HG03280 (cell line): ENCODE results near the gene RBM39.
"Not testable (repeated sequence)": the region's sequence is repeated elsewhere in the genome, so short reads cannot be mapped to it uniquely, and the experiment has no call there.

Experiments
- ATAC-seq: cut with Tn5 transposase; IDR thresholded peaks from one replicate; pipeline ENCODE4 v1.9.1; 2021; ENCODE audit warnings: mild to moderate bottlenecking, moderate library complexity; ENCODE audit not compliant: unreplicated experiment

Gene RBM39

DNA sequence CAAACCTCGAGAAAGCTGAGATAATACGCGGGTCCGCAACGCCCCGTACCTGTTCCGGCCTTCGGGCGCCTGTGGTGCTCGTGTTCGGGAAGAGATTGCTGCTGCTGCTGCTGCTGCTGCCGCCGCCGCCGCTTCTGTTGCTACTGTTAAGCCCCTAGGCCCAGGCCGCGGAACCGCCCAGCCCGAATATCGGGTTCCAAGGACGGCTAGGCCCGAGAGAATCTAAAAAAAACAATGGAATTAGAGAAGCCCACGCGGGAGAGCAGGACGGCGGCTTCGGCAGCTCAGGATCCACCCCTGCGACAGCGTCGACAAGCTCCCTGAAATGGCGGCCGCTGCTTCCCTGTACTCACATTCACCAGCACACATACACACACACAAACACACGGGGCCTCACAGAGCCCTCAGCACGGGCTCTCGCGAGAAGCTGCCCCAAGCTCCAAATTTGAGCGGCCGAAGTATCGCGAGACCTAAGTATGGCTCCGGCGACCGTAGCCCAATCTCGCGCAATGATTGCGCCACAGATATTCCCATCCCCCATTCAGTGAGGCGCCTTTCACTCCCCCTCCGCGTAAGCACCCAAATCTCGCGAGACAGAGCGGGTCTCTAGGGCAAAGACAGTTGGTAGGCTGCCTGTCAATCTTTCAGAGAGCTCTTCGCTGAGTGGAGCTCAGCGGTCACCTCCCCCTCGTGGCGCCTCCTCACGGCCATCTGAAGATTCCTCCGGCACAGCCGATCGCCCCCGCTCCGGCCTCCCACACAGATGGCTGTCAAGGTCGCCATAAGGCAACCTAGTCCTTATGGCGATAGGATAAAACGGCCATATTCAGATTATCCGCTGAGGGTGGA is at the start of gene RBM39:
Gene RBM39 (minus strand): TSS at position 369 of the 849 bp plus-strand sequence. CDS start 1,386 bp downstream, outside the sequence.
- peak; percentile 86 for ATAC-seq

DNA sequence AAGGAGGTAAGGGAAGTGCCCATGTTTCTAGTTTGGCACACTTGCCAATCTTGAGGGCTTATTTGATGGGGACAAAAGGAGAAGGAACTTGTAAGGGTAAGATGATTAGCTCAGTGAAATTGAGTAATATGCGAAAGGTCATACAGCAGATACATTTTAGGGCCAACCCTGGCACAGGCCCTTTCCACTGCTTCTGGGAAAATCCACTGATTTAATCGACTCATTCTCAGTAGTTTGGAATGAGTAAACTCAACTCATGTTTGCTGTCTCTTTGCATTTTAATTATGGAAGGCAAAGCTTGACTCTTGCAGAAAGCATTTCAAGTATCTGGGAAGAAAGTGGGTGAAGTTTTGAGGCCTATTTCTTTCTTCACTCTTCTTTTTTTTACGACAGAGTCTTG is 49.8 kb upstream of the RBM39 start:
- ATAC-seq, result no peak

DNA sequence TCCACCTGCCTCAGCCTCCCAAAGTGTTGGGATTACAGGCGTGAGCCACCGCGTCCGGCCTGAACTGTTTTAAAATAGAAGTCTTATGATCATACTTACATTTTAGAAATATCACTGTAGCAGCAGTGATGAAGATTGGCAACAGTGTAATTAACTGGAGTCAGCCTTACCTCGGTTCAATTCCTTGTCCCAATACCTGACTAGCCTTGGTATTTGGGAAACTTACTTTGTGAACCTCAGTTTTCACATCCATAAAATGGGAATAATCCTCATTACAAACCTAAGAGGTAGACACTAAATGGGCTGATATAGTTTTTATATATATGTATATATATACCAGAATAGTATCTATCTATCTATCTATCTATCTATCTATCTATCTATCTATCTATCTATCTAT is 49.0 kb upstream of the RBM39 start:
- ATAC-seq, result no peak

- ATAC-seq, result no peak
Observed at GRCh38 chr20:35788796-35789195, 46.7 kb upstream of the RBM39 start.

DNA sequence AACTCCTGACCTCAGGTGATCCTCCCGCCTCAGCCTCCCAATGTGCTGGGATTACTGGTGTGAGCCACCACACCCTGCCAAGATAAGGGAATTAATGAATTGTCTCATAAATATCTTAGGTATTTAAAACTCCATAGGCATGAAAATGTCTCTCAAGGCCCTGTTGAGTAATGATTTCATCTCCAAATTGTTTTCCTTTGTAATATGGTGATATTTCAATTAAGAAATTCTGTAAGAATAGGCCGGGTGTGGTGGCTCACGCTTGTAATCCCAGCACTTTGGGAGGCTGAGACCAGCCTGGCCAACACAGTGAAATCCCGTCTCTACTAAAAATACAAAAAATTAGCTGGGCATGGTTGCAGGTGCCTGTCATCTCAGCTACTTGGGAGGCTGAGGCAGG is 43.5 kb upstream of the RBM39 start:
- not testable (repeated sequence) for ATAC-seq

DNA sequence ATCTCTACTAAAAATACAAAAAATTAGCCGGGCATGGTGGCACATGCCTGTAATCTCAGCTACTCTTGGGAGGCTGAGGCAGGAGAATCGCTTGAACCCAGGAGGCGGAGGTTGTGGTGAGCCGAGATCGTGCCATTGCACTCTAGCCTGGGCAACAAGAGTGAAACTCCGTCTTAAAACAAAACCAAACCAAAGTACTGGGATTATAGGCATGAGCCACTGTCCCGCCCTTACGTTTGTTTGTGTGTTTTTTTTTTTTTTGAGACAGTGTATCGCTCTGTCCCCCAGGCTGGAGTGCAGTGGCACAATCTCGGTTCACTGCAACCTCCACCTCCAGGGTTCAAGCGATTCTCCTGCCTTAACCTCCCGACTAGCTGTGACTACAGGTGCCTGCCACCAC is 41.8 kb upstream of the RBM39 start:
- not testable (repeated sequence) for ATAC-seq

DNA sequence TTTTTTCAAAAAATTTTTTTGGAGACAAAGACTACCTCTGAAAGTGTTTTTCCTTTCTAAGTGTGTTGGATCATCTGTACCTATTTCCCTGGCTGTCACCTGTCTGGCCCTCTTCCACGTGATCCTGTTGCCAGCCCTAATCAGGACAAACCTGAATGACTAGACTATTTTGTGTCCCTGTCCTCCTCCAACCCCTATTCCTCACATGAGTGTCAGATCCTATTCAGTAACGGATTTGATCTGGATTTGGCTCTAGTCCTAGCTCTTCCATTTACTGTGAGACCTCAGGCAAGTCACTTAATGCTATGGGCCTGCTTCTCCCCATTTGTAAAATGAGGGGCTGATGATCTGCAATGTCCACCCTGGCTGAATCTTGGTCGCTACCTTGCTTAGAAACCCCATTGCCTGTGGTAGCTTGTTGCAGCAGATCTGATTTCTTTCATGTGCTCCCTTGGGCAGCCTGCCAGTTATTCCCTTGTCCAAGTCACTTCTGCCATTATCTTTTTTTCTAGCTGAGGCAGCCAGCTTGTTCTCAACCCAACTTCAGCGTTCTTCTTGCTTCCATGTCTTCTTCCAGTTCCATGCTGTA is 34.5 kb upstream of the RBM39 start:
- ATAC-seq, result no peak

GRCh38 chr20:35774391-35774790 is 32.3 kb upstream of the RBM39 start:
- ATAC-seq, result no peak

GRCh38 chr20:35773154-35773751 is 31.2 kb upstream of the RBM39 start:
- no peak for ATAC-seq

DNA sequence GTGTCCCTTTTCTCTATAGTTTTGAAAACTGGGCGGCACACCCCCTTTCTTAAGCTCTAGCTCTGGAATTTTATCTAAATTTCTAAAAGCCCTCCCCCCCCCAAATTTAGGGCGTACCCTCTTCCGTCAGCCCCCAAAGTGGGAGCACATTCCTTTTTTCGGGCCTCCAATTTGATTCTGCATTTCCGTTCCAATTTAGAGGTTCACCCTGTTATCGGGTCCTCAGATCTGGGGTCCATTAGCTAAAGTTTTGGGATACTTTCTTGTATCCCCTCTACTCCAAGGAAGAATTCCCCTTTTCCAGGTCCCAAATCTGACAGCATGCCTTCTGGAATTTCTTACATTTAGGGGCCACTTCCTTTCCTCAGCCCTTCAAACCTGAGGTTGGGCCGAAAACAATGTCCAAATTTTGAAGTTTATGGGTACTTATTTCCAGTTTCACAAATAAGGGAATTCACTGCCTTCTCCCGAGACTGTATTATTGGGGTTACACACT is 30.6 kb upstream of the RBM39 start:
- no peak for ATAC-seq

DNA sequence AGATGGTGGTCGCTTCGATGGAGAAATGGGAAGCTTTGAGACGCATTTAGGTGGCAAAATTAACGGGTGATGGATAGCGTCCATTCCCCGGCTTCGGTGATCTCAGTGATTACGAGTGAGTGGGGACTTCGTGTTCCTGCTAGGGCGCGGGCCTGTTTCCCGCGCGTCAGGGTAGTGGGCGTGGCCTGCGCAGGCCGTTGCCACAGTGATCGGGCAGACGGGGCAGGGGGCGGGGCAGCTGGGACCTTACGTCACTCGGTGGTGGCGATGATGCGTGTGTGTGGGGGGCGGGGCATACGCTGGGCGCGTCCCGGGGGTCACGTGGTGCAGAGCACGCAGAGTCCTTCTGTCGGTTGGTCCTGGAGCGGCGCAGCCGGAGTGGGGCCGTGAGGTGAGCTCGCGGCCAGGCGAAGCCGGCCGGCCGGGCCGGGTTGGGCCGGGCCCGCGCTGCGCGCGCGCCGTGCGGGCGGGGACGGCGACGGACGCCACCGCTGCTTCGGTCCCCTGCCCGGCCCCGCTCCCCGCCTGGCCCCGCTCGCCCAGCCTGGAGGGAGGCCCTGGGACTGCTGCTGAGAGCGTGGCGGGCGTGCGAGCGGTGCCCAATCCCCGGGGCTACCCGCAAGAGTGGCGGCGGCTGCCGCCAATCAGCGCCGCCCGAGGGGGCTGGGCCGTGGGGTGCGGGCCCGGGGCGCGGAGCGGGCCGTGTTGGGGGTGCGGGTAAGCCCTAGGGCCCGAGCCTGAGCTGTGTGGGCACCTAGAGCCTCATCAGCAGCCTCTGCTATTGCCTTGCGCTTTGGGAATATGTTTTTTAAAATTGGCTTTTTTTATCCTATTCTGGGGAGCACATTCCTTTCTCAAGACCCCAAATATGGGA is 29.9 kb upstream of the RBM39 start, which contains the start of gene PHF20:
Gene PHF20 (plus strand): TSS at position 327 of the 874 bp plus-strand sequence. CDS start 29,508 bp downstream, outside the sequence.
- peak; percentile 87 for ATAC-seq

DNA sequence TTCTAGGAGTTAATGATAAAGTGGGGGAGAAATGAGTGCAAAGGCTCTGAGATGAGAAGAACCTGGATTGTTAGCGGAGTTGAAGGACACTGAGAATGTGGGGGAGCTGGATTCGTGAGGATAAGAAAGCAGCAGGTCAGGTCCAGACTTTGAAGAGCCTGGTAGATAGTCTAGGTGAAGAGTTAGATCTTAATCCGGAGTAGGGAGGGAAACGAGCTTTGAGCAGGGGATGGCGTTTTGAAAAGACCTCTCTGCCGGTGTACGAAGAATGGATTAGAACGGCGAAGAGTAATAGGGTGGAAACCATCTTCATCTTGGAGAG is 29.3 kb upstream of the RBM39 start:
- ATAC-seq, result no peak

DNA sequence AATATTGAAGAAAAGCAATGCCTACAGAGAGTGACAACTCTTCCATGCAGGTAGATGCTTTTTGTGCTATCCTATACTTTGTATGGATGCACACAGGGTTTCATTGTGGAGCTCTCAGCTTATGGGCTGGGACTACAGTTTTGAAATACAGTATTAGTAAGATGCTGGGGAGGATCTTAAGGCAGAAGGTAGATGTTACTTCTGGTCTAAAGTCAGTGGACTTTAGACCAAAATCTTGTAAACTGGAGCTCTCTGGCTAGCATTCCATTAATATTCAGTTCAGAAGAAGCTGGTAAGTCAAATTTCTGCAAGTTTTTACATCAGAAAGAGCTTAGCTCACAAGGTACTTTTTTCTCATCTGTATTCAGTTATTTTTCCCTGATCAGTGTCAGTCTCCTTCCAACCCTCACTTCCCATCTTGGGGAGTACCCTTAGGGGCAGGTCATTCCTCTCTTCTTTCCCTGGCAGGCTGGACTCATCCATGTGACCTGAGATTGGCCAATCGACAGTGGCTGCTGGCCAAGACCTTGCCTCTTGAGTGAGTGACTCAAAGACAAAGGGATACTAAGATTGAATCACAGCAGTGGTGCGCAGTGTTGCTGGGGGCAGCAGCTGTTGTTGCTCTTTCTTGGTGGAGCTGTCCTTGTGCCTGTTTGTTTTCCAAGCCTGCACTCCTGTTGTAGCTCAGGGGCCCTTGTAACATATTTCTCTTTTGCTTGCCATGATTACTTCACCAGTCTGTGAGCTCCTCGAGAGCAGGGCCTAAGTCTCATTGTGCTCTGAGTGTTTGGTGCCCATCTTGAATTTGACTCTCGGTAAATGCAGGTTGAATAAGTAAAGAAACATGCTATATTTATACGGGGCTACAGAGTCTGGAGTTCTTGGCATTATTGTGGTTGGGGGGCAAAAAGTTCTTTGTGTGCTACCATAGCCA is 26.9 kb upstream of the RBM39 start:
- no peak for ATAC-seq

DNA sequence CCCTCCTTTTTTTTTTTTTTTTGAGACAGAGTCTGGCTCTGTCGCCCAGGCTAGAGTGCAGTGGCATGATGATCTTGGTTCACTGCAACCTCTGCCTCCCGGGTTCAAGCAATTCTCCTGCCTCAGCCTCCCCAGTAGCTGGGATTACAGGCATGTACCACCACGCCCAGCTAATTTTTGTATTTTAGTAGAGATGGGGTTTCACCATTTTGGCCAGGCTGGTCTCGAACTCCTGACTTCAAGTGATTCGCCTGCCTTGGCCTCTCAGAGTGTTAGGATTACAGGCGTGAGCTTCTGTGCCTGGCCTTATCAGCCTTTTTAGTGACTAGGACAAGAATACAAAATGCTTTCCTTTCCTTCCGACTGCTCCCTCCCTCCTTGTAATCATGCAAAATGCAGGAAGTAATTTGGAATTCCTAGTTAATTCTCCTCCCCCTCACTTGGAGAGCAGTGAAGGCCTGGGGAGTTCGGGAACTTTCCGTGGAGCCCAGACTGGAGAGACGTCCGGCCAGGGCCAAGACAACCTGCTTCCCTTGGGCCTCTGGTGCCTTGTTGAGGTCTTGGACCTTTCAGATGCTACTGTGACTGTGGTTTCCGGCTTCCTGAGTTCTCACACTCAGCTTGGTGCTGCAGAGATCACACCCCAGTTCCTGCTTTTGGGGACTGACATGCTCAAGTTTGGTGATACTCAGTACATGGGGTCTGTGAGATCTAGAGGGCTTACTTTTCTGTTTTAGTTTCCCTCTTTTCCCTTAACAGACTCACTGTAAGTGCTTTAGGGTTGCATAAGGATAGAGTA is 25.8 kb upstream of the RBM39 start:
- peak; percentile 35 for ATAC-seq

DNA sequence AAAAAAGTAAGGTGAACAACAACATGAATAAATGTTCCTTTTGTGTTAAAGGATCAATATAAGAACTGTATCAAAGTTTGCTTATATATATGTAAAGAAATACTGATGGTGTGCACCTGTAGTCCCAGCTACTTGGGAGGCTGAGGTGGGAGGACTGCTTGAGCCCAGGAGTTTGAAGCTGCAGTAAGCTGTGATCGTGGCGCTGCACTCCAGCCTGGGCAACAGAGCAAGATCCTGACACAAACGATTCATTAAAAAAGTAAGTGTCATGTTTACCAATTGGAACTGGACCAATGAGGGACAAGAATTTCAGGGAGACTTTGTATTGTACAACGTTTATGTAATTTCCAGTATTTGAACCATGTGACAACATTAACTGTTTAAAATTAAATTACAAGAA is 24.8 kb upstream of the RBM39 start:
- no peak for ATAC-seq

DNA sequence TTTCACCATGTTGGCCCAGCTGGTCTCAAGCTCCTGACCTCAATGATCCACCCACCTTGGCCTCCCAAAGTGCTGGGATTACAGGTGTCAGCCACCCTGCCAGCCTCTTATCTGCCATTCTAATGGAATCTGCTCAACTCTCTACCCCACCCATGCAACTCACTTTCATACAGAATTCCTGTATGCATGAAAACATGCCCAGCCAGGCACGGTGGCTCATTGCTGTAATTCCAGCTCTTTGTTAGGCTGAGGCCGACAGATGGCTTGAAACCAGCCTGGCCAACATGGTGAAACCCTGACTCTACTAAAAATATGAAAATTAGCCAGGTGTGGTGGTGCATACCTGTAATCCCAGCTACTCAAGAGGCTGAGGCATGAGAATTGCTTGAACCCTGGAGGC is 22.9 kb upstream of the RBM39 start:
- not testable (repeated sequence) for ATAC-seq

DNA sequence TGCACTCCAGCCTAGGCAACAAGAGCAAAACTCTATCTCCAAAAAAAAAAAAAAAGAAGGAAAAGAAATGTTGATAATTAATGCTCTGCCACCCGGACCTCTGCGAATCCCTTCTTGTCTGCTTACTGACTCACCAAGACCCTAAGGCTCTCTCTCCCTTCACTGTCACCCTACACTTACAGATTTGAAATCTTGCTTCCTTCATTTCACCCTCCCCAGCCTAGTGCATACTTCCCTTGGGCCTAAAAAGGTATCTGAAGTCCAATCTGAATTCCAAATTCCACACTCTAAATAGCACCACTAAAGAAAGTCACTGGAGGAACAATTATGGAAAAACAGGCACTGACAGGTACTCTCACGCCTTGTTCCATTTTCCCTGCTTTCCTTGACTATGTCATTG is 20.4 kb upstream of the RBM39 start:
- no peak for ATAC-seq

DNA sequence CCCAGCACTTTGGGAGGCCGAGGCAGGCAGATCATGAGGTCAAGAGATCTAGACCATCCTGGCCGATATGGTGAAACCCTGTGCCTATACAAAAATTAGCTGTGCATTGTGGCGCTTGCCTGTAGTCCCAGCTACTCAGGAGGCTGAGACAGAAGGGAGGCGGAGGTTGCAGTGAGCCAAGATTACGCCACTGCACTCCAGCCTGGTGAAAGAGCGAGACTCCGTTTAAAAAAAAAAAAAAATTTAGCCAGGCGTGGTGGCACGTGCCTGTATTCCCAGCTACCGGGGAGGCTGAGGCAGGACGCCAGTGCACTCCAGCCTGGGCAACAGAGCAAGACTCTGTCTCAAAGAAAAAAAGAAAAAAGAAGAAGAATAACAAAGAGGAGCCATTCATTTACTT is 19.5 kb upstream of the RBM39 start:
- not testable (repeated sequence) for ATAC-seq

GRCh38 chr20:35757098-35757705 is 15.1 kb upstream of the RBM39 start:
- ATAC-seq, result no peak
